ENCODE data around the gene SSBP3. TPM values are rescaled to one million over a fixed set of nuclear protein-coding genes. Genes with fewer than 3 reads are reported as not detected.

The SSBP3 gene
- total and polyA plus RNA-seq, 2 of the 13 experiments (the other 11 are each of a cell fraction or from before 2014, with no cell fraction given) = 8.5 to 17.6 TPM

GRCh38 chr1:54247863-54248515 lies 158.2 kb downstream of the SSBP3 start:
- H3K36me3 ChIP-seq (replicated peaks in 1 of 2; ENCODE audit: control insufficient read depth in 1 of 2, insufficient read depth in 2 of 2, low read length in 2 of 2) = peaks cover 11% of the 10 kb centered on the region in 2 experiments; a peak in 4 of 5 replicates
- in situ Hi-C loops (cut with HindIII; ENCODE audit: extremely low pct_ligation_motif_present, low pct_unique_long_range_greater_than_20kb) = no loop called here

More at GRCh38 chr1:54247863-54248515, 158.2 kb downstream of the SSBP3 start:
- no peak for DNase-seq (ENCODE audit: low spot score)
- H3K4me3 ChIP-seq (replicated peaks in 1 of 3; ENCODE audit: insufficient read depth in 1 of 3, low read depth in 2 of 3, low read length in 3 of 3) = no peak overlapping the region
- H2AFZ ChIP-seq (ENCODE audit: low read length) = no peak overlapping the region
- no peaks in the 10 kb centered on the region for H3K27me3 ChIP-seq (ENCODE audit: control insufficient read depth in 1 of 2, insufficient read depth in 2 of 2, low read length in 2 of 2)
- no peaks in the 10 kb centered on the region for H3K4me1 ChIP-seq (ENCODE audit: insufficient read depth, low read length)
- CTCF ChIA-PET (ENCODE audit: low intra/inter-chr PET ratio, low total read pairs) = no interaction called here
- no peaks in the 10 kb centered on the region for H4K20me1 ChIP-seq (ENCODE audit: insufficient read depth, low read length)
- intact Hi-C loops (cut with micrococcal nuclease; ENCODE audit: unreplicated experiment) = no loop called here
- POLR2A ChIA-PET = no interaction called here
- H3K9me3 ChIP-seq (ENCODE audit: low read length) = no peaks in the 10 kb centered on the region
- H3K4me2 ChIP-seq (ENCODE audit: low read depth, low read length) = no peak overlapping the region
- no peaks in the 10 kb centered on the region for H3K79me2 ChIP-seq (ENCODE audit: insufficient read depth, low read length)
- H3K27ac ChIP-seq (ENCODE audit: extremely low read length, insufficient read depth, low read length) = no peak overlapping the region
- no TSS peak for BruUV-seq (replicated peaks)
- TF ChIP-seq ZNF841 (CRISPR knock-in tag; IDR thresholded peaks at IDR 0.05; ENCODE audit: borderline replicate concordance) (no peak), ZNF776 (CRISPR knock-in tag; IDR thresholded peaks at IDR 0.05) (no peak), ZNF773 (CRISPR knock-in tag; IDR thresholded peaks at IDR 0.05; ENCODE audit: borderline replicate concordance) (no peak), ATRX (CRISPR knock-in tag; IDR thresholded peaks at IDR 0.05; ENCODE audit: borderline replicate concordance) (no peak), BHLHE40 (IDR thresholded peaks at IDR 0.05; ENCODE audit: low read length) (no peak), HMG20A (CRISPR knock-in tag; IDR thresholded peaks at IDR 0.05; ENCODE audit: borderline replicate concordance) (no peak), TSC22D2 (CRISPR knock-in tag; IDR thresholded peaks at IDR 0.05; ENCODE audit: borderline replicate concordance) (no peak), FOXA3 (CRISPR knock-in tag; IDR thresholded peaks at IDR 0.05) (no peak), ZNF17 (CRISPR knock-in tag; IDR thresholded peaks at IDR 0.05) (no peak), ZNF350 (CRISPR knock-in tag; IDR thresholded peaks at IDR 0.05; ENCODE audit: borderline replicate concordance, low read depth) (no peak), PHF20 (CRISPR knock-in tag; IDR thresholded peaks at IDR 0.05) (no peak), ZNF121 (CRISPR knock-in tag; IDR thresholded peaks at IDR 0.05) (no peak), MED13 (CRISPR knock-in tag; IDR thresholded peaks at IDR 0.05) (no peak), TFDP1 (CRISPR knock-in tag; IDR thresholded peaks at IDR 0.05; ENCODE audit: borderline replicate concordance) (no peak), ESRRA (CRISPR knock-in tag; IDR thresholded peaks at IDR 0.05; ENCODE audit: low read depth) (no peak), ZNF619 (CRISPR knock-in tag; IDR thresholded peaks at IDR 0.05) (no peak), ZNF383 (CRISPR knock-in tag; IDR thresholded peaks at IDR 0.05; ENCODE audit: borderline replicate concordance) (no peak), ZBTB43 (CRISPR knock-in tag; conservative IDR thresholded peaks at IDR 0.05) (no peak)
- no peak overlapping the region for H3K9ac ChIP-seq (ENCODE audit: insufficient read depth, low read depth, low read length)
- WGBS (ENCODE audit: low lambda C conversion rate) = 98% methylated on average over 5 of the region's 11 CpGs
- FAIRE-seq = no peak
- no peak for ATAC-seq
